ENCODE data around the gene TBC1D3.
"Not testable (repeated sequence)": the region's sequence is repeated elsewhere in the genome, so short reads cannot be mapped to it uniquely, and the experiment has no call there.

The TBC1D3 gene

DNA sequence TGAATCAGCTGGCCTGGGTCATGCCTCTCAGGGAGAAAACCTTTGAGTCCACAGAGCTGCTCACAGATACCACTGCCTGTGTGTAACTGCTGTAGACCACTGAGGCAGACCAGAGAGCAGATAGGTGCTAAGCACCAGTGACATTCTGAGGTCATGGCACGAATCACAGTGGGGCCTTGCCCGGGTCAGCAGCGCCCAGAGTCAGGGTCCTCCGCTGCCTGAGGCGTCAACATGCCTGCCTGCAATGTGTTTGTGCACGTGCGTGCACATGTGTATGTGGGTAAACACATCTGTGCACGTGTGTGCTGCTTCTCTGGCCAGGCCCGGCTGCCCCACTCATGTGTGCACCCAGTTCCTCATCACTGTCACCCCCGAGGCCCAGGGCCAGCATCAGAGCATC is at the start of gene TBC1D3:
Gene TBC1D3 (minus strand): TSS at position 101 of the 400 bp plus-strand sequence. CDS start 1,526 bp downstream, outside the sequence.
- H3K4me3 ChIP-seq (ENCODE audit: low read depth, low read length), result not testable (repeated sequence)

DNA sequence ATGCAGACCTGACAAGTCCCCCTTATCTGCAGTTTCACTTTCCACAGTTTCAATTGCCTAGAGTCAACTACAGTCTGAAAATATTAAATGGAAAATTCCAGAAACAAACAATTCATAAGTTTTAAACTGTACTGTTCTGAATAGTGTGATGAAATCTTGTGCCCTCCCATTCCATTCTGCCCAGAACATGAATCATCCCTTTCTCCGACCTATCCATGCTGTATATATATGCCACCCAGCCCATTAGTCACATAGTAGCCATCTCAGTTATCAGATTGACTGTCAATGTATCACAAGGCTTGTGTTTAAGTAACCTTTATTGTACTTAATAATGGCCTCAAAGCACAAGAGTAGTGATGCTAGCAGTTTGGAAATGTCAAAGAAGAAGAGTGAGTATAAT is 40.4 kb upstream of the TBC1D3 start:
- not testable (repeated sequence) for H3K4me3 ChIP-seq (ENCODE audit: low read depth, low read length)

DNA sequence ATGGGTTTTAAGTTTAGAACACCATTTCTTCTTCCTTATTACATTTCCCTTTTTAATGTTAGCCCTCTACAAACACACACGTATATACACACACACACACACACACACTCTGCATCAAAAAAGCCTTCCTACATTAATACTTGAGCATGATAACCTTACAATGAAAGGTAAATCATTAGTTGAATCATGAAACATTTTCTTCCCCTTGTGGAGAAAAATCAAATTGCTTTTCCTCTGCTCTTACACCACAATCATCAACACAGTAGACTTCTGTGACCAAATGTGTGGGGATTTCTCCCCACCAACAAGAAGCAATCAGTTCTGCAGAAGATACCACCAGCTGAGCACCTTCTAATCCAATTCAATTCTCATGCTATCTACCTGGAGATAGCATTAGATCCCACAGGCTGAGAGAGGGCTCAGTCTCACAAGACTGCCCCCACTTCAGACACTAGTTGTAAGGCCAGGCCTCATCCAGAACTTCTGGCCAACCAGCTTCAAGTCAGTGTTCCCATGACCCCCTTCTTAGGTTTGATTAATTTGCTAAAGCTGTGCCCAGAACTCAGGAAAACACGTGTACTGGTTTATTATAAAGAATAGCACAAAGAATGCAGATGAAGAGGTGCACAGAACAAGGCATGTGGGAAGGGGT is 33.6 kb upstream of the TBC1D3 start:
- H3K4me3 ChIP-seq (ENCODE audit: low read depth, low read length), result not testable (repeated sequence)

DNA sequence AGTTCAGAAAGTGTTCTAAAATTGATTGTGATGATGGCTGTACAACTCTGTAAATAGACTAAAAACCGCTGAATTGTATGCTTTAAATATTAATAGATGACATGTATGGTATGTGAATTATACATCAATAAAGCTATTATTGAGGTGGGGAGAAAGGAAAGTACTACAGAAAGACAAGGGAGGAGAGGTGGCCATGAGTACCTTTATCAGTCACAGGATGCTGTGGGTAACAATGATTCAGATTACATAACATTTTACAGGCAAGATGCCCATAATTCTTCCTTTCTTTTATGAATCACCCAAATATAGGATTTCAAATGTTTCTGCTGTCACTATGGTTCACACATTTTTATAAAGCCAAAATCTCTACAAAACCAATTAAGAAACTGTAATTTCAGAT is 28.5 kb upstream of the TBC1D3 start:
- not testable (repeated sequence) for H3K4me3 ChIP-seq (ENCODE audit: low read depth, low read length)

DNA sequence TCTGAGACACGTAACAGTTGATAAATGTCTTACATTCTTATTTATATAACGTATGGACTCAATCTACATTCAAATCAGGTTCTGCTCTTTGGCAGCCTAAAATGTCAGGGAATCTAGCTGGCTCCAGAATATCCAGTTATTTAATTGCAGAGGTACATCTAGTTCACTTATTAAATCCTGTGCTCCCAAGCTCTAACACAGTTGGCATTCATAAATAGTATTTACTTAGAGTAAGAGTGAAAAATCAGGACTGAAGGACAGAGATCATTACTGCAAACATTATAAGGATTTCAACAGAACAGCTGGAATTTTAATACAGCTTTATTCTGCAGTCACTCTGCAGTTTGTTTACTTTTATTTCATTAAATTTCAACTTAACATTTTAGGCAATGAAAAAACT is 7.9 kb upstream of the TBC1D3 start:
- not testable (repeated sequence) for H3K4me3 ChIP-seq (ENCODE audit: low read depth, low read length)

DNA sequence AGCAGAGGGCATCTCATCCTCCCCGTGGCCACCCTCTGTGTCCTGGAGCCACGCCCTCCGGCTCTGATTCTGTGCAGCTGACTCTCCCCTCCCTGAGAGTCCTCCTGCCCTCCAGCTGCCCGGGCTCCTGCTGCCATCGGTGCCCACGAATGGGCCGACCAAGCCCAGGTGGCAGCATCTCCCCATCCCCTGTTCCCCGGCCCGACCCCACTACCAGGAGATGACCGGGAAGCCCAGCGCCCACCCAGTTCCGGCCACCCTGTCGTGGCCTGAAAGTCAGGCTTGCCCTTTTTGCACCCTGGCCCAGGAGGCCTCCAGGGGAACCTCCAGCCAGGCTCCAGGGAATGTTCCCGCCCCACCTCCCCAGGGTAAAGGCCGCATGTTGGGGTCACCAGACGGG is 57.5 kb downstream of the TBC1D3 start:
- H3K4me3 ChIP-seq (ENCODE audit: low read depth, low read length), result not testable (repeated sequence)
